Caco-2 (cell line): ENCODE data around the gene EFNA3. TPM values are rescaled to one million over a fixed set of nuclear protein-coding genes. Genes with fewer than 3 reads are reported as not detected.
A peak's percentile ranks its signal among the peaks of the same experiment; 100 is the strongest.

Experiments
- BruUV-seq: library from RNA; stranded (reverse); fragments of 400-500 nt; replicated peaks from 2 replicates; lab custom pipeline; 2021; lab: Mats Ljungman, UMichigan
- CTCF ChIA-PET: fragments of 300-600 bp; sonication (Branson Sonifier 250); formaldehyde crosslinking; loops from one replicate; lab custom pipeline; 2022; ENCODE audit warnings: antibody characterized with exemption; lab: Charles Lee
- POLR2A ChIA-PET: fragments of 300-600 bp; sonication (Branson Sonifier 250); formaldehyde crosslinking; loops from one replicate; lab custom pipeline; 2022; ENCODE audit warnings: antibody characterized with exemption; lab: Charles Lee
- DNase-seq, 2 experiments: peaks; one replicate each; pipeline versions ENCODE4 v3.0.0 to v3.0.0-alpha.2; 2020 to 2022
- H3K27me3 ChIP-seq: replicated peaks from 2 replicates; pipeline ENCODE4 v1.6.0; 2011; ENCODE audit warnings: low read length; ENCODE audit not compliant: control insufficient read depth, insufficient read depth
- H3K36me3 ChIP-seq: 2 replicates; pipeline ENCODE4 v1.5.1; 2011; ENCODE audit warnings: low read length; ENCODE audit not compliant: control insufficient read depth, insufficient read depth
- H3K4me1 ChIP-seq: fragments of 250-450 bp; sonication (Bioruptor Pico); 2 replicates; pipeline ENCODE4 v1.5.1; 2020; ENCODE audit warnings: mild to moderate bottlenecking
- H3K4me3 ChIP-seq: 2 replicates; pipeline ENCODE4 v1.5.1; 2011; ENCODE audit warnings: low read depth, mild to moderate bottlenecking, control low read depth, low read length
- H3K9me3 ChIP-seq: fragments of 250-450 bp; sonication (Bioruptor Pico); 2 replicates; pipeline ENCODE4 v1.5.1; 2020; ENCODE audit warnings: mild to moderate bottlenecking, moderate library complexity
- H3K27ac Mint-ChIP-seq: one replicate; pipeline ENCODE4 v1.8.0; 2022; ENCODE audit warnings: mixed read lengths; ENCODE audit not compliant: unreplicated experiment
- H3K27me3 Mint-ChIP-seq: one replicate; pipeline ENCODE4 v1.8.0; 2022; ENCODE audit warnings: mixed read lengths; ENCODE audit not compliant: insufficient read depth, unreplicated experiment
- H3K36me3 Mint-ChIP-seq: one replicate; pipeline ENCODE4 v1.8.0; 2022; ENCODE audit warnings: mild to moderate bottlenecking, mixed read lengths; ENCODE audit not compliant: insufficient read depth, unreplicated experiment
- H3K4me1 Mint-ChIP-seq: one replicate; pipeline ENCODE4 v1.8.0; 2022; ENCODE audit warnings: low read depth, mixed read lengths; ENCODE audit not compliant: unreplicated experiment
- H3K4me3 Mint-ChIP-seq: one replicate; pipeline ENCODE4 v1.8.0; 2022; ENCODE audit warnings: mild to moderate bottlenecking, moderate library complexity, mixed read lengths; ENCODE audit not compliant: unreplicated experiment
- H3K9me3 Mint-ChIP-seq: one replicate; pipeline ENCODE4 v1.8.0; 2022; ENCODE audit warnings: mixed read lengths; ENCODE audit not compliant: unreplicated experiment
- intact Hi-C: fragments of 100-400 bp; cut with micrococcal nuclease; formaldehyde crosslinking; loops from one replicate; pipeline ENCODE4 v1.10.0; 2022; ENCODE audit not compliant: unreplicated experiment
- total RNA-seq: library from RNA; stranded (reverse); gene quantifications from 2 replicates; pipeline ENCODE4 v1.2.3, GENCODE V29; 2022
- TF ChIP-seq, protein P1 (sequence below), 2 experiments: fragments of 200-600 bp in 1 of 2; IDR thresholded peaks; 1 replicate in 1 of 2; 2 replicates in 1 of 2; pipeline versions ENCODE4 v1.5.1 to v1.8.0; 2011 to 2022; ENCODE audit warnings: antibody characterized with exemption in 1 of 2, control low read depth in 1 of 2, inconsistent platforms in 1 of 2, low read depth in 1 of 2, low read length in 1 of 2, mild to moderate bottlenecking in 1 of 2, moderate library complexity in 1 of 2; ENCODE audit not compliant: insufficient read depth in 1 of 2, severe bottlenecking in 1 of 2, unreplicated experiment in 1 of 2

The EFNA3 gene
- total RNA-seq, 1 experiment from 2014 or later = 3.5 TPM

GRCh38 chr1:155081472-155082300, 3.0 kb downstream of the EFNA3 start:
- Histone ChIP-seq H3K27me3 (peaks cover 5% of the 10 kb centered on the region; the same call in 1 of the 2 replicates), H3K36me3 (no peaks in the 10 kb centered on the region), H3K9me3 (no peaks in the 10 kb centered on the region), H3K4me1 (peaks cover 42% of the 10 kb centered on the region), H3K4me3 (peak overlapping the region; percentile 50)
- H3K4me1 Mint-ChIP-seq = peaks cover 24% of the 10 kb centered on the region
- intact Hi-C loops = loop anchor here (5.0 to 10.0 kb wide), 3 partner anchors 79 to 417 kb away; partner anchors contain the start of genes KCNN3 and ZBTB7B
- no TSS peak for BruUV-seq
- peaks cover 14% of the 10 kb centered on the region for H3K36me3 Mint-ChIP-seq
- no peak for DNase-seq
- CTCF ChIA-PET = interaction anchor here (1.0 to 1.9 kb wide), 3 partner anchors 10 to 85 kb away, joined by 3 to 5 read pairs (median 3); no protein-coding TSS in a partner anchor
- no peaks in the 10 kb centered on the region for H3K9me3 Mint-ChIP-seq
- peak overlapping the region; percentile 1 for H3K27ac Mint-ChIP-seq
- POLR2A ChIA-PET = no interaction called here
- peak overlapping the region; percentile 77 for H3K4me3 Mint-ChIP-seq
- TF ChIP-seq, protein P1, sequence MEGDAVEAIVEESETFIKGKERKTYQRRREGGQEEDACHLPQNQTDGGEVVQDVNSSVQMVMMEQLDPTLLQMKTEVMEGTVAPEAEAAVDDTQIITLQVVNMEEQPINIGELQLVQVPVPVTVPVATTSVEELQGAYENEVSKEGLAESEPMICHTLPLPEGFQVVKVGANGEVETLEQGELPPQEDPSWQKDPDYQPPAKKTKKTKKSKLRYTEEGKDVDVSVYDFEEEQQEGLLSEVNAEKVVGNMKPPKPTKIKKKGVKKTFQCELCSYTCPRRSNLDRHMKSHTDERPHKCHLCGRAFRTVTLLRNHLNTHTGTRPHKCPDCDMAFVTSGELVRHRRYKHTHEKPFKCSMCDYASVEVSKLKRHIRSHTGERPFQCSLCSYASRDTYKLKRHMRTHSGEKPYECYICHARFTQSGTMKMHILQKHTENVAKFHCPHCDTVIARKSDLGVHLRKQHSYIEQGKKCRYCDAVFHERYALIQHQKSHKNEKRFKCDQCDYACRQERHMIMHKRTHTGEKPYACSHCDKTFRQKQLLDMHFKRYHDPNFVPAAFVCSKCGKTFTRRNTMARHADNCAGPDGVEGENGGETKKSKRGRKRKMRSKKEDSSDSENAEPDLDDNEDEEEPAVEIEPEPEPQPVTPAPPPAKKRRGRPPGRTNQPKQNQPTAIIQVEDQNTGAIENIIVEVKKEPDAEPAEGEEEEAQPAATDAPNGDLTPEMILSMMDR (IDR thresholded peaks at IDR 0.05; ENCODE audit: insufficient read depth in 1 of 2, low read depth in 1 of 2, low read length in 1 of 2, severe bottlenecking in 1 of 2, unreplicated experiment in 1 of 2) = no peak
- peaks cover 17% of the 10 kb centered on the region for H3K27me3 Mint-ChIP-seq

DNA sequence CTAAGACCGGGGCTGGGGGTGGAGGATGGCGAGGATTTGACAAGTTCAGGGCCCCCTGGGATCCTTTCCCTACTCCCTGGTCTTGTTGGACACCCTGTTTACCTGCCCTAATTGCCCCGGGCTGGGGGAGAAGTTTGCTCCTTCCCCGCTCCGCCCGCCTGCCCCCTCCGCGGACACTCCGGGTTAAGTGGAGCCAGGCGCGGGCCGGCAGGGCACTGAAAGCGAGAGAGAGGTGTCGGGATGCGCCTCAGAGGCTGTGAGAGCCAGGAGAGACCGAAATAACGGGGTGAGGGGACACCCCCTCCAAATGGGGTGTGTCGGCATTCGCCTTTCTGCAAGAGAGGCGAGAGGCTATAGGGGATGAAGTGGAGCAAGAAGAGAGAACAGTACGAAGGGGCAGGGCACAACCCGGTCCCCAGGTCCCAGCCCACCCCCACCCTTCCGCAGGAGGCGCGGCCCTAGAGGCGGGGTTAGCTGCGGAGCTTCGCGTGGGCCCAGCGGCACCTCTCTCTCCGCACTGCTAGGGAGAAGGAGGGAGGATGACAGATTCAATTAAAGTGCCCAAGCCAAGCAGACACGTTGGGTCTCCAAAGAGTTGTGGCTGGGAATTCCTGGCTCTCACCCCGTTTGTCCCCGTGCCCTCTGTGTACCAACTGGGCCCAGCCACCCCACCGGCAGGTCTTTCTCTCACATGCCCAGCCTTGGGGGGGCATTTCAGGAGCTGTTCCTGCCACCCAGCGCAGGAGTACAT, 3.8 kb downstream of the EFNA3 start:
- peaks cover 22% of the 10 kb centered on the region for H3K4me1 Mint-ChIP-seq
- H3K4me3 ChIP-seq = peak overlapping the region; percentile 50
- no peaks in the 10 kb centered on the region for H3K9me3 Mint-ChIP-seq
- peaks cover 37% of the 10 kb centered on the region for H3K4me1 ChIP-seq
- intact Hi-C loops = loop anchor here (5.0 to 10.0 kb wide), 3 partner anchors 80 to 418 kb away; partner anchors contain the start of genes KCNN3 and ZBTB7B
- no peak for DNase-seq
- H3K9me3 ChIP-seq = no peaks in the 10 kb centered on the region
- CTCF ChIA-PET = interaction anchor here (0.5 kb wide), 1 partner anchor 31 kb away, joined by 4 read pairs; no protein-coding TSS in a partner anchor
- peaks cover 17% of the 10 kb centered on the region for H3K27me3 Mint-ChIP-seq
- H3K4me3 Mint-ChIP-seq = peak overlapping the region; percentile 63
- H3K36me3 Mint-ChIP-seq = peaks cover 14% of the 10 kb centered on the region
- no TSS peak for BruUV-seq
- POLR2A ChIA-PET = no interaction called here
- H3K27me3 ChIP-seq = peaks cover 5% of the 10 kb centered on the region; the same call in 1 of the 2 replicates
- TF ChIP-seq, protein P1 (IDR thresholded peaks at IDR 0.05; ENCODE audit: insufficient read depth in 1 of 2, low read depth in 1 of 2, low read length in 1 of 2, severe bottlenecking in 1 of 2, unreplicated experiment in 1 of 2) = no peak
- H3K27ac Mint-ChIP-seq = no peak overlapping the region
- H3K36me3 ChIP-seq = no peaks in the 10 kb centered on the region

- Histone ChIP-seq H3K27me3 (peaks cover 5% of the 10 kb centered on the region; the same call in 1 of the 2 replicates), H3K36me3 (no peaks in the 10 kb centered on the region), H3K4me1 (peaks cover 36% of the 10 kb centered on the region), H3K4me3 (no peak overlapping the region), H3K9me3 (no peaks in the 10 kb centered on the region)
- Mint-ChIP-seq H3K4me1 (peaks cover 16% of the 10 kb centered on the region), H3K27ac (no peak overlapping the region), H3K4me3 (peak overlapping the region; percentile 63), H3K36me3 (peaks cover 14% of the 10 kb centered on the region), H3K9me3 (no peaks in the 10 kb centered on the region), H3K27me3 (peaks cover 17% of the 10 kb centered on the region)
- TF ChIP-seq, protein P1 (IDR thresholded peaks at IDR 0.05; ENCODE audit: insufficient read depth in 1 of 2, low read depth in 1 of 2, low read length in 1 of 2, severe bottlenecking in 1 of 2, unreplicated experiment in 1 of 2) = no peak
- intact Hi-C loops = loop anchor here (5.0 to 10.0 kb wide), 3 partner anchors 81 to 418 kb away; partner anchors contain the start of genes KCNN3 and ZBTB7B
- DNase-seq = no peak
- BruUV-seq = no TSS peak
- ChIA-PET POLR2A (no interaction called here), CTCF (interaction anchor here (0.5 kb wide), 1 partner anchor 31 kb away, joined by 4 read pairs; no protein-coding TSS in a partner anchor)
These were observed 4.5 kb downstream of the EFNA3 start for GRCh38 chr1:155083052-155083541.
